IMR-90 (cell line): ENCODE data around the gene ACP4. TPM values are rescaled to one million over a fixed set of nuclear protein-coding genes. Genes with fewer than 3 reads are reported as not detected.

Experiments used
- ATAC-seq: fragments of 200-7000 bp; cut with Tn5 transposase; 2 replicates; pipeline ENCODE4 v1.9.1; 2020; ENCODE audit warnings: low read depth, mild to moderate bottlenecking, moderate library complexity
- BruUV-seq: library from RNA; stranded (reverse); fragments of 400-500 nt; replicated peaks from 2 replicates; lab custom pipeline; 2021; lab: Mats Ljungman, UMichigan
- CTCF ChIA-PET: fragments of 300-600 bp; formaldehyde crosslinking; extraction: SDS; loops from one replicate; lab custom pipeline; 2021; ENCODE audit warnings: antibody characterized with exemption; lab: Yijun Ruan, JAX
- POLR2A ChIA-PET: fragments of 300-600 bp; sonication (Branson Sonifier 250); formaldehyde crosslinking; loops from one replicate; lab custom pipeline; 2022; ENCODE audit warnings: antibody characterized with exemption; ENCODE audit not compliant: unreplicated experiment; lab: Charles Lee
- DNase-seq: peaks from one replicate; pipeline ENCODE4 v3.0.0; 2013
- H2AFZ ChIP-seq: replicated peaks from 2 replicates; pipeline ENCODE3; 2013; ENCODE audit warnings: low read length, mild to moderate bottlenecking; ENCODE audit not compliant: poor library complexity
- H2AK5ac ChIP-seq: 2 replicates; pipeline ENCODE4 v1.6.1; 2013; ENCODE audit warnings: low read depth, low read length, inconsistent platforms
- H2AK9ac ChIP-seq: replicated peaks from 2 replicates; pipeline ENCODE3; 2013; ENCODE audit warnings: mild to moderate bottlenecking, low read depth, low read length, moderate library complexity; ENCODE audit not compliant: poor library complexity
- H2BK120ac ChIP-seq: 2 replicates; pipeline ENCODE4 v1.6.1; 2013; ENCODE audit warnings: low read depth, low read length, inconsistent platforms
- H2BK15ac ChIP-seq: 3 replicates; pipeline ENCODE4 v1.6.1; 2013; ENCODE audit warnings: low read depth, low read length, inconsistent platforms
- H2BK20ac ChIP-seq: 2 replicates; pipeline ENCODE4 v1.6.1; 2013; ENCODE audit warnings: low read depth, mild to moderate bottlenecking, inconsistent platforms, low read length, moderate library complexity
- H2BK5ac ChIP-seq: 2 replicates; pipeline ENCODE4 v1.6.1; 2013; ENCODE audit warnings: mild to moderate bottlenecking, low read depth, low read length, inconsistent platforms; ENCODE audit not compliant: poor library complexity, severe bottlenecking
- H3K14ac ChIP-seq: replicated peaks from 2 replicates; pipeline ENCODE4 v1.6.1; 2013; ENCODE audit warnings: low read depth, low read length, inconsistent platforms
- H3K18ac ChIP-seq: 2 replicates; pipeline ENCODE4 v1.6.1; 2013; ENCODE audit warnings: low read depth, low read length, control low read depth
- H3K23ac ChIP-seq: 2 replicates; pipeline ENCODE4 v1.6.1; 2013; ENCODE audit warnings: low read depth, low read length, inconsistent platforms
- H3K27ac ChIP-seq: 2 replicates; pipeline ENCODE4 v1.5.1; 2013; ENCODE audit warnings: mild to moderate bottlenecking, control low read depth, low read length; ENCODE audit not compliant: insufficient read depth
- H3K27me3 ChIP-seq: 2 replicates; pipeline ENCODE4 v1.6.1; 2013; ENCODE audit warnings: low read length; ENCODE audit not compliant: control insufficient read depth, insufficient read depth
- H3K36me3 ChIP-seq: 2 replicates; pipeline ENCODE4 v1.6.1; 2013; ENCODE audit warnings: low read length, mixed read lengths; ENCODE audit not compliant: control insufficient read depth, insufficient read depth
- H3K4ac ChIP-seq: 2 replicates; pipeline ENCODE4 v1.6.1; 2013; ENCODE audit warnings: low read depth, low read length, inconsistent platforms
- H3K4me1 ChIP-seq: 2 replicates; pipeline ENCODE4 v1.6.1; 2013; ENCODE audit warnings: low read length, mixed read lengths; ENCODE audit not compliant: control insufficient read depth, insufficient read depth
- H3K4me2 ChIP-seq: 2 replicates; pipeline ENCODE4 v1.6.1; 2013; ENCODE audit warnings: low read depth, mild to moderate bottlenecking, control low read depth, low read length, moderate library complexity
- H3K4me3 ChIP-seq: 2 replicates; pipeline ENCODE4 v1.5.1; 2013; ENCODE audit warnings: low read depth, mild to moderate bottlenecking, control low read depth, low read length, moderate library complexity; ENCODE audit not compliant: insufficient read depth
- H3K56ac ChIP-seq: 2 replicates; pipeline ENCODE4 v1.6.1; 2013; ENCODE audit warnings: low read length, inconsistent platforms; ENCODE audit not compliant: insufficient read depth; ENCODE audit errors: extremely low read depth
- H3K79me1 ChIP-seq, 2 experiments: 2 replicates each; pipeline ENCODE4 v1.6.1; 2013; ENCODE audit warnings: low read length in 2 of 2, inconsistent platforms in 1 of 2, low read depth in 1 of 2
- H3K9ac ChIP-seq: 2 replicates; pipeline ENCODE4 v1.6.1; 2013; ENCODE audit warnings: low read depth, low read length, control low read depth
- H3K9me1 ChIP-seq: 2 replicates; pipeline ENCODE4 v1.6.1; 2013; ENCODE audit warnings: low read length, inconsistent platforms; ENCODE audit not compliant: insufficient read depth
- H3K9me3 ChIP-seq: 2 replicates; pipeline ENCODE4 v1.6.1; 2013; ENCODE audit warnings: low read length; ENCODE audit not compliant: control insufficient read depth, insufficient read depth
- H4K20me1 ChIP-seq: 2 replicates; pipeline ENCODE4 v1.6.1; 2013; ENCODE audit warnings: low read length, inconsistent platforms; ENCODE audit not compliant: insufficient read depth
- H4K5ac ChIP-seq: 2 replicates; pipeline ENCODE4 v1.6.1; 2013; ENCODE audit warnings: mild to moderate bottlenecking, low read depth, low read length, control low read depth
- H4K8ac ChIP-seq, 2 experiments: 2 replicates each; pipeline ENCODE4 v1.6.1; 2013; ENCODE audit warnings: low read depth in 2 of 2, low read length in 2 of 2, control low read depth in 1 of 2, inconsistent platforms in 1 of 2
- H4K91ac ChIP-seq: 2 replicates; pipeline ENCODE4 v1.6.1; 2013; ENCODE audit warnings: low read depth, low read length, inconsistent platforms; ENCODE audit not compliant: insufficient read depth
- BHLHE40 ChIP-seq: fragments of 150-350 bp; IDR thresholded peaks from 2 replicates; pipeline ENCODE4 v1.6.1; 2016; ENCODE audit warnings: mild to moderate bottlenecking, low read depth, low read length
- CHD1 ChIP-seq: IDR thresholded peaks from 2 replicates; pipeline ENCODE4 v1.6.1; 2012; ENCODE audit warnings: low read depth, low read length, improper control_type of control experiment
- FOS ChIP-seq: fragments of 150-350 bp; IDR thresholded peaks from 2 replicates; pipeline ENCODE4 v1.6.1; 2016; ENCODE audit warnings: low read depth, low read length
- MAZ ChIP-seq: IDR thresholded peaks from 2 replicates; pipeline ENCODE4 v1.6.1; 2012; ENCODE audit warnings: low read depth, mild to moderate bottlenecking, low read length, improper control_type of control experiment, moderate library complexity, borderline replicate concordance
- MXI1 ChIP-seq: IDR thresholded peaks from 2 replicates; pipeline ENCODE4 v1.6.1; 2012; ENCODE audit warnings: low read depth, mild to moderate bottlenecking, low read length, moderate library complexity, borderline replicate concordance
- NFE2L2 ChIP-seq: fragments of 150-350 bp; IDR thresholded peaks from 2 replicates; pipeline ENCODE4 v1.6.1; 2016; ENCODE audit warnings: low read depth, mild to moderate bottlenecking, low read length
- RAD21 ChIP-seq: IDR thresholded peaks from 2 replicates; pipeline ENCODE4 v1.6.1; 2012; ENCODE audit warnings: low read length, improper control_type of control experiment
- RCOR1 ChIP-seq: IDR thresholded peaks from 2 replicates; pipeline ENCODE4 v1.6.1; 2012; ENCODE audit warnings: mild to moderate bottlenecking, low read length, improper control_type of control experiment; ENCODE audit not compliant: insufficient replicate concordance
- RFX5 ChIP-seq: IDR thresholded peaks from 2 replicates; pipeline ENCODE4 v1.8.0; 2012; ENCODE audit warnings: low read depth, mild to moderate bottlenecking, low read length, moderate library complexity
- SMC3 ChIP-seq: fragments of 150-350 bp; IDR thresholded peaks from 2 replicates; pipeline ENCODE4 v1.6.1; 2016; ENCODE audit warnings: low read depth, mild to moderate bottlenecking, antibody characterized with exemption, low read length, moderate library complexity
- WGBS, 2 experiments: methylation state at CpG; one replicate each; pipeline versions ENCODE4 v1.1.5 to v1.1.7; 2013; ENCODE audit warnings: missing lambda C conversion rate in 2 of 2; ENCODE audit not compliant: insufficient read length in 1 of 2; ENCODE audit errors: extremely low coverage in 2 of 2; 5-methylcytosine and 5-hydroxymethylcytosine counted together
- dilution Hi-C: fragments of 300-500 bp; cut with HindIII; formaldehyde crosslinking; loops from one replicate; pipeline ENCODE4 v1.14.3; 2018; ENCODE audit warnings: low sequenced_read_pairs; ENCODE audit not compliant: unreplicated experiment
- in situ Hi-C: fragments of 300-500 bp; cut with MboI; formaldehyde crosslinking; loops from 3 replicates; pipeline ENCODE4 v1.14.3; 2019; ENCODE audit warnings: low sequenced_read_pairs, inconsistent platforms, mixed read lengths
- intact Hi-C: fragments of 100-400 bp; cut with micrococcal nuclease; formaldehyde crosslinking; loops from 2 replicates; pipeline ENCODE4 v1.10.0; 2022
- polyA plus RNA-seq, 3 experiments: library from polyadenylated mRNA; depleted of rRNA; stranded (reverse); fragments of >200 nt; gene quantifications; 2 replicates each; pipeline ENCODE4 v1.2.3, GENCODE V29; 2012; ENCODE audit warnings: low replicate concordance in 1 of 3
- total RNA-seq: library from RNA; depleted of rRNA; stranded (reverse); fragments of >200 nt; gene quantifications from 2 replicates; pipeline ENCODE4 v1.2.3, GENCODE V29; 2012
- TF ChIP-seq, protein P1 (sequence below): fragments of 150-350 bp; IDR thresholded peaks from 2 replicates; pipeline ENCODE4 v1.6.1; 2017; ENCODE audit warnings: mild to moderate bottlenecking, antibody characterized with exemption, low read length, low read depth
- TF ChIP-seq, protein P2 (sequence below): fragments of 150-350 bp; IDR thresholded peaks from 2 replicates; pipeline ENCODE4 v1.6.1; 2016; ENCODE audit warnings: low read depth, mild to moderate bottlenecking, low read length, moderate library complexity, borderline replicate concordance

The ACP4 gene
- total and polyA plus RNA-seq, 2 of the 4 experiments (the other 2 are of a cell fraction), result not detected

DNA sequence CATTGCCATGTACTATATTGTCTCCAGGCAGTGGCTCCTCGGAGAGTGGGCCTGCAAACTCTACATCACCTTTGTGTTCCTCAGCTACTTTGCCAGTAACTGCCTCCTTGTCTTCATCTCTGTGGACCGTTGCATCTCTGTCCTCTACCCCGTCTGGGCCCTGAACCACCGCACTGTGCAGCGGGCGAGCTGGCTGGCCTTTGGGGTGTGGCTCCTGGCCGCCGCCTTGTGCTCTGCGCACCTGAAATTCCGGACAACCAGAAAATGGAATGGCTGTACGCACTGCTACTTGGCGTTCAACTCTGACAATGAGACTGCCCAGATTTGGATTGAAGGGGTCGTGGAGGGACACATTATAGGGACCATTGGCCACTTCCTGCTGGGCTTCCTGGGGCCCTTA lies 19.3 kb upstream of the ACP4 start:
- Histone ChIP-seq H3K56ac (no peak overlapping the region), H3K23ac (no peak overlapping the region), H3K4me2 (no peak overlapping the region), H3K9me1 (no peaks in the 10 kb centered on the region), H3K4me1 (no peaks in the 10 kb centered on the region), H3K36me3 (no peaks in the 10 kb centered on the region), H2BK20ac (no peak overlapping the region), H2AFZ (no peak overlapping the region), H2BK15ac (no peak overlapping the region), H2BK120ac (no peak overlapping the region), H3K18ac (no peak overlapping the region), H3K9me3 (no peaks in the 10 kb centered on the region), H2BK5ac (no peak overlapping the region), H2AK5ac (no peak overlapping the region), H3K9ac (no peak overlapping the region), H3K4me3 (no peak overlapping the region), H4K8ac (no peak overlapping the region), H2AK9ac (no peak overlapping the region), H3K4ac (no peak overlapping the region), H3K79me1 (no peaks in the 10 kb centered on the region), H4K91ac (no peak overlapping the region), H3K27ac (no peak overlapping the region), H4K20me1 (no peaks in the 10 kb centered on the region), H4K5ac (no peak overlapping the region), H3K27me3 (peaks cover 2% of the 10 kb centered on the region; the same call in 1 of the 2 replicates), H3K14ac (no peak overlapping the region)
- in situ Hi-C loops, result no loop called here
- WGBS, 2 experiments, result 72% methylated on average over 7 of the region's 13 CpGs; no CpG with 5 or more reads in 1 of the 2 experiments
- BruUV-seq, result no TSS peak
- DNase-seq, result no peak
- TF ChIP-seq MXI1 (no peak), RAD21 (no peak), NFE2L2 (no peak), RCOR1 (no peak), CHD1 (no peak), SMC3 (no peak), MAZ (no peak), FOS (no peak), BHLHE40 (no peak), RFX5 (no peak)
- TF ChIP-seq, protein P1, sequence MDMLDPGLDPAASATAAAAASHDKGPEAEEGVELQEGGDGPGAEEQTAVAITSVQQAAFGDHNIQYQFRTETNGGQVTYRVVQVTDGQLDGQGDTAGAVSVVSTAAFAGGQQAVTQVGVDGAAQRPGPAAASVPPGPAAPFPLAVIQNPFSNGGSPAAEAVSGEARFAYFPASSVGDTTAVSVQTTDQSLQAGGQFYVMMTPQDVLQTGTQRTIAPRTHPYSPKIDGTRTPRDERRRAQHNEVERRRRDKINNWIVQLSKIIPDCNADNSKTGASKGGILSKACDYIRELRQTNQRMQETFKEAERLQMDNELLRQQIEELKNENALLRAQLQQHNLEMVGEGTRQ, result no peak
- TF ChIP-seq, protein P2, sequence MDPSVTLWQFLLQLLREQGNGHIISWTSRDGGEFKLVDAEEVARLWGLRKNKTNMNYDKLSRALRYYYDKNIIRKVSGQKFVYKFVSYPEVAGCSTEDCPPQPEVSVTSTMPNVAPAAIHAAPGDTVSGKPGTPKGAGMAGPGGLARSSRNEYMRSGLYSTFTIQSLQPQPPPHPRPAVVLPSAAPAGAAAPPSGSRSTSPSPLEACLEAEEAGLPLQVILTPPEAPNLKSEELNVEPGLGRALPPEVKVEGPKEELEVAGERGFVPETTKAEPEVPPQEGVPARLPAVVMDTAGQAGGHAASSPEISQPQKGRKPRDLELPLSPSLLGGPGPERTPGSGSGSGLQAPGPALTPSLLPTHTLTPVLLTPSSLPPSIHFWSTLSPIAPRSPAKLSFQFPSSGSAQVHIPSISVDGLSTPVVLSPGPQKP, result no peak
- ChIA-PET POLR2A (no interaction called here), CTCF (no interaction called here)
- dilution Hi-C loops, result no loop called here
- intact Hi-C loops, result no loop called here
- no peak for ATAC-seq
